Measurements from ENCODE around the gene SLC25A42.

GRCh38 chr19:19040417-19040816 is 23.4 kb upstream of the SLC25A42 start:
- TF ChIP-seq POLR2AphosphoS5 (IDR thresholded peaks at IDR 0.05; ENCODE audit: insufficient read depth in 1 of 2, low read depth in 1 of 2) (peak in 1 of 2 donors; percentile 21), POLR2A (IDR thresholded peaks at IDR 0.05) (no peak), CTCF (IDR thresholded peaks at IDR 0.05) (no peak)
